ENCODE measurements around the gene FOXD4. TPM values are rescaled to one million over a fixed set of nuclear protein-coding genes. Genes with fewer than 3 reads are reported as not detected.
"Not testable (repeated sequence)": the region's sequence is repeated elsewhere in the genome, so short reads cannot be mapped to it uniquely, and the experiment has no call there.

FOXD4 gene
- total RNA-seq (2014; rRNA removed; shearing (Covaris generic)) (0.31 TPM in 1 of 2 replicates, not detected in the other), polyA plus RNA-seq (2016; fragmentation: Nextera tagmentation; extraction: Ambion mirVana) (not detected in 2 replicates)
- long read RNA-seq: 0 reads

GRCh38 chr9:117995-118467 lies at the start of gene FOXD4:
TSS of gene FOXD4 (minus strand) at chr9:118417. CDS start at chr9:118119, 298 bp downstream.
- not testable (repeated sequence) for H4K20me1 ChIP-seq (replicated peaks; ENCODE audit: insufficient read depth); ATAC-seq; H3K27ac Mint-ChIP-seq; H3K36me3 Mint-ChIP-seq (ENCODE audit: low read depth); H3F3A ChIP-seq (replicated peaks; ENCODE audit: low read depth); H3K36me3 ChIP-seq (ENCODE audit: insufficient read depth); H3K27ac ChIP-seq (ENCODE audit: low read depth); H3K4me1 ChIP-seq (ENCODE audit: insufficient read depth); H2AFZ ChIP-seq; H3K9me3 Mint-ChIP-seq; H3K79me2 ChIP-seq (replicated peaks; ENCODE audit: insufficient read depth); H3K9me2 ChIP-seq (ENCODE audit: insufficient read depth)
- peaks cover 66% of the 10 kb centered on the region for H3K27me3 ChIP-seq (ENCODE audit: insufficient read depth)
- Mint-ChIP-seq H3K4me1 (peaks cover 18% of the 10 kb centered on the region), H3K4me3 (peak within 1 kb of the TSS; percentile 81), H3K27me3 (ENCODE audit: insufficient read depth, low read depth, poor library complexity) (peaks cover 62% of the 10 kb centered on the region)
- H3K4me3 ChIP-seq: peak within 1 kb of the TSS; percentile 51
- peak; percentile 20 for DNase-seq (ENCODE audit: low spot score)
- H3K4me2 ChIP-seq: peak within 1 kb of the TSS; percentile 76
- peak; percentile 30 for TF ChIP-seq EZH2 (IDR thresholded peaks at IDR 0.05; ENCODE audit: low read depth, unreplicated experiment)

DNA sequence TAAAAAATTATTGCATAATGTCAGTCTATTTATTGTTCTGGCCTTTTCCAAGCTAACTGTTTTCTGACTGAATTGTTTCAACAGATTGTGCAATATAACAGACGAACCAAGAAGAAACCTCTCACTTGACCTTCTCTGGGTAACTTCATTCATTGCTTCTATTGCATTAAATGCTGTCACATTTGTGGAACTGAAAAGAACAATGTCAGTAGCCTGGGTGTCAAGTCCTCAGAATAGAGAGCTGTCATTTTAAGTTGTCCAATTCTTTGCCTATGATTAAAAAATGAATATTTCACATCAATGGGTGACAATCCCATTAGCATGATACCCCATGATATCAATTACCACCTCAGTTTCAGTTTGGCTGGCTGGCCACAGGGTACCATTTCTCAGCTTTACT lies 41.7 kb upstream of the FOXD4 start:
- H3F3A ChIP-seq (replicated peaks; ENCODE audit: low read depth); H3K4me3 Mint-ChIP-seq; H3K79me2 ChIP-seq (replicated peaks; ENCODE audit: insufficient read depth); H3K36me3 Mint-ChIP-seq (ENCODE audit: low read depth); H3K4me1 Mint-ChIP-seq; H3K27ac Mint-ChIP-seq; ATAC-seq; H3K4me1 ChIP-seq (ENCODE audit: insufficient read depth); H2AFZ ChIP-seq; H3K36me3 ChIP-seq (ENCODE audit: insufficient read depth); H3K4me2 ChIP-seq; H4K20me1 ChIP-seq (replicated peaks; ENCODE audit: insufficient read depth); H3K27me3 ChIP-seq (ENCODE audit: insufficient read depth); H3K9me2 ChIP-seq (ENCODE audit: insufficient read depth); DNase-seq (ENCODE audit: low spot score); H3K9me3 Mint-ChIP-seq; H3K27ac ChIP-seq (ENCODE audit: low read depth); H3K4me3 ChIP-seq; H3K27me3 Mint-ChIP-seq (ENCODE audit: insufficient read depth, low read depth, poor library complexity): not testable (repeated sequence)

DNA sequence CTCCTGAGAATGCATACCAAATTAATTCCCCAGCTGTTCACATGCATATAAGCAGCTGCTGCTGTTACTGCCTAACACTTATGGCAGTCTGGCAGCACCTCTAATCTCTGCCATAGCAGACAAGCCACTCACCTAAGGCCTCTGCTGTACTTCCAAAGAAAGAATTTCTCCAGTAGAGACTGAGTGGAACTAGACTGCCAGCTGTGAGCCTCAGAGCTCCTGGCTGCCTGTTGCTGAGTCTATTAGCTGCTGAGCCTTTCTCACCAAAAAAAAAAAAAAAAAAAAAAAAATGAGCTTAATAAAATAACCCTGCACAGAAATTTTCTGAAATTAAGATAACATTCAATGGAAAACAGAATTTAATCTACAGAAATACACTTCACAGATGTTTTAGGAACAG lies 33.0 kb upstream of the FOXD4 start:
- not testable (repeated sequence) for H3K4me1 ChIP-seq (ENCODE audit: insufficient read depth)

DNA sequence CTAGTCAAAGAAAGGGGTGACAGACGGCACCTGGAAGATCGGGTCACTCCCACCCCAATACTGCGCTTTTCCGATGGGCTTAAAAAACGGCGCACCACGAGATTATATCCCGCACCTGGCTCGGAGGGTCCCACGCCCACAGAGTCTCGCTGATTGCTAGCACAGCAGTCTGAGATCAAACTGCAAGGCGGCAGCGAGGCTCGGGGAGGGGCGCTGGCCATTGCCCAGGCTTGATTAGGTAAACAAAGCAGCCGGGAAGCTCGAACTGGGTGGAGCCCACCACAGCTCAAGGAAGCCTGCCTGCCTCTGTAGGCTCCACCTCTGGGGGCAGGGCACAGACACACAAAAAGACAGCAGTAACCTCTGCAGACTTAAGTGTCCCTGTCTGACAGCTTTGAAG lies 21.7 kb upstream of the FOXD4 start:
- H3K4me1 Mint-ChIP-seq; H3K36me3 Mint-ChIP-seq (ENCODE audit: low read depth); H3K36me3 ChIP-seq (ENCODE audit: insufficient read depth); H3K9me2 ChIP-seq (ENCODE audit: insufficient read depth); H3F3A ChIP-seq (replicated peaks; ENCODE audit: low read depth); H3K27ac ChIP-seq (ENCODE audit: low read depth); H3K79me2 ChIP-seq (replicated peaks; ENCODE audit: insufficient read depth); DNase-seq (ENCODE audit: low spot score); H3K4me2 ChIP-seq; H3K4me3 ChIP-seq; H3K4me3 Mint-ChIP-seq; ATAC-seq; H3K27ac Mint-ChIP-seq; H3K27me3 Mint-ChIP-seq (ENCODE audit: insufficient read depth, low read depth, poor library complexity); H3K9me3 Mint-ChIP-seq; H3K4me1 ChIP-seq (ENCODE audit: insufficient read depth); H4K20me1 ChIP-seq (replicated peaks; ENCODE audit: insufficient read depth); H2AFZ ChIP-seq; H3K27me3 ChIP-seq (ENCODE audit: insufficient read depth): not testable (repeated sequence)

More for the DNA sequence above, 33.0 kb upstream of the FOXD4 start:
- H3K4me3 ChIP-seq; H3K27ac Mint-ChIP-seq; H3K79me2 ChIP-seq (replicated peaks; ENCODE audit: insufficient read depth); H4K20me1 ChIP-seq (replicated peaks; ENCODE audit: insufficient read depth); H2AFZ ChIP-seq; H3K9me2 ChIP-seq (ENCODE audit: insufficient read depth); H3K27me3 Mint-ChIP-seq (ENCODE audit: insufficient read depth, low read depth, poor library complexity); H3K4me1 Mint-ChIP-seq; H3K36me3 ChIP-seq (ENCODE audit: insufficient read depth); H3K27me3 ChIP-seq (ENCODE audit: insufficient read depth); DNase-seq (ENCODE audit: low spot score); H3K9me3 Mint-ChIP-seq; ATAC-seq; H3K4me3 Mint-ChIP-seq; H3K4me2 ChIP-seq; H3F3A ChIP-seq (replicated peaks; ENCODE audit: low read depth); H3K27ac ChIP-seq (ENCODE audit: low read depth); H3K36me3 Mint-ChIP-seq (ENCODE audit: low read depth): not testable (repeated sequence)
